Measurements from ENCODE around the gene EPB41L4B.

EPB41L4B gene

DNA sequence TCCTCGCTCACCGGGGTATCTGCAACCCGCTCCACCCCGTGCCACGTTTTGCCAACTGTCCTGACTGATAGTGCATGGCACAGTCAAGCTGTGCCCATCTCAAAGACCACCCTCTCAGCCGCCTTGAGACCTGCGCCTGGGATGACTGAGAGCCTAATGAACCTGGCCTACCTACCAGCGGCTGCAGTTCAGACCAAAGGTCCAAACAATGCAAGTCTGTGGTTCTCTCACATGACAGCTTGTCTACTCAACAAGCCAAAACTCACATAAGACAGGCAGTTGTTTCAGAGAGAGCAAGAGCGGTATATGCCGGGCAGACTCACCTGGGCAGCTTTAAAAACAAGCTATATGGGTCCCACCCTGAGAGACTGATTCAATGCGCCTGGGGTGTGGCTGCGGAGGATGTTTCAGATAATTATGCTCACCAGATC is 70.5 kb downstream of the EPB41L4B start:
- Histone ChIP-seq H2AFZ (ENCODE audit: low read length) (no peak overlapping the region), H3K9me2 (ENCODE audit: low read depth, low read length) (no peaks in the 10 kb centered on the region), H3K27me3 (ENCODE audit: insufficient read depth, low read length) (no peaks in the 10 kb centered on the region), H3K4me3 (ENCODE audit: low read depth, low read length, poor library complexity, severe bottlenecking) (no peak overlapping the region), H3K79me2 (ENCODE audit: insufficient read depth, low read length) (no peaks in the 10 kb centered on the region), H3F3A (ENCODE audit: insufficient read depth, low read length) (no peaks in the 10 kb centered on the region), H3K4me2 (ENCODE audit: low read length) (no peak overlapping the region), H3K4me1 (ENCODE audit: insufficient read depth, low read length, severe bottlenecking) (no peaks in the 10 kb centered on the region), H3K9ac (ENCODE audit: low read length) (no peak overlapping the region), H3K9me3 (ENCODE audit: low read length) (no peaks in the 10 kb centered on the region), H4K20me1 (ENCODE audit: insufficient read depth, low read length) (no peaks in the 10 kb centered on the region), H3K27ac (ENCODE audit: low read depth, low read length, poor library complexity, severe bottlenecking) (no peak overlapping the region), H3K36me3 (ENCODE audit: insufficient read depth, low read length) (no peaks in the 10 kb centered on the region)
- TF ChIP-seq, protein P1, sequence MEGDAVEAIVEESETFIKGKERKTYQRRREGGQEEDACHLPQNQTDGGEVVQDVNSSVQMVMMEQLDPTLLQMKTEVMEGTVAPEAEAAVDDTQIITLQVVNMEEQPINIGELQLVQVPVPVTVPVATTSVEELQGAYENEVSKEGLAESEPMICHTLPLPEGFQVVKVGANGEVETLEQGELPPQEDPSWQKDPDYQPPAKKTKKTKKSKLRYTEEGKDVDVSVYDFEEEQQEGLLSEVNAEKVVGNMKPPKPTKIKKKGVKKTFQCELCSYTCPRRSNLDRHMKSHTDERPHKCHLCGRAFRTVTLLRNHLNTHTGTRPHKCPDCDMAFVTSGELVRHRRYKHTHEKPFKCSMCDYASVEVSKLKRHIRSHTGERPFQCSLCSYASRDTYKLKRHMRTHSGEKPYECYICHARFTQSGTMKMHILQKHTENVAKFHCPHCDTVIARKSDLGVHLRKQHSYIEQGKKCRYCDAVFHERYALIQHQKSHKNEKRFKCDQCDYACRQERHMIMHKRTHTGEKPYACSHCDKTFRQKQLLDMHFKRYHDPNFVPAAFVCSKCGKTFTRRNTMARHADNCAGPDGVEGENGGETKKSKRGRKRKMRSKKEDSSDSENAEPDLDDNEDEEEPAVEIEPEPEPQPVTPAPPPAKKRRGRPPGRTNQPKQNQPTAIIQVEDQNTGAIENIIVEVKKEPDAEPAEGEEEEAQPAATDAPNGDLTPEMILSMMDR (IDR thresholded peaks at IDR 0.05; ENCODE audit: low read length), result no peak
- TF ChIP-seq EZH2 (IDR thresholded peaks at IDR 0.05; ENCODE audit: borderline replicate concordance, low read length), result no peak

DNA sequence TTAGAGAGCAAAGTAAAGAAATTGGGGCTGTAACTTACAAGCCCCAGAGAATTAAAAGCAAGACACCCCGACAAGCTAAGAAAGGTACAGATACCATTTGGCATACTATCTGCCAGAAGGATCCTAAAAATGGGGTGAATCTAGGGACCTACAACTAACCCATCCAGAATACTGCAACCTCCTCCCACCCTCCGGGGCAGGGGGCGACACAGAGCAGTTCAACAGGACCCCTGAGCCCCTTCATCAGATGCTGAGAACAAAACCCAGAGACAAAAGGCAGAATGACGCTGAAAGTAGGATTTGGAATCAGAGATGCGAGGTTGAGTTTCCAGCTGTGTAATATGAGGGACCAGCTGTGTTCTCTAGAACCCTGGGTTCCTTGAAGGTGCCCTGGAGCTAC is 71.2 kb downstream of the EPB41L4B start:
- Histone ChIP-seq H3K4me3 (ENCODE audit: low read depth, low read length, poor library complexity, severe bottlenecking) (no peak overlapping the region), H3K9me3 (ENCODE audit: low read length) (no peaks in the 10 kb centered on the region), H3K27me3 (ENCODE audit: insufficient read depth, low read length) (no peaks in the 10 kb centered on the region), H3K9me2 (ENCODE audit: low read depth, low read length) (no peaks in the 10 kb centered on the region), H2AFZ (ENCODE audit: low read length) (no peak overlapping the region), H4K20me1 (ENCODE audit: insufficient read depth, low read length) (no peaks in the 10 kb centered on the region), H3K4me1 (ENCODE audit: insufficient read depth, low read length, severe bottlenecking) (no peaks in the 10 kb centered on the region), H3K9ac (ENCODE audit: low read length) (no peak overlapping the region), H3K79me2 (ENCODE audit: insufficient read depth, low read length) (no peaks in the 10 kb centered on the region), H3K36me3 (ENCODE audit: insufficient read depth, low read length) (no peaks in the 10 kb centered on the region), H3K4me2 (ENCODE audit: low read length) (no peak overlapping the region), H3K27ac (ENCODE audit: low read depth, low read length, poor library complexity, severe bottlenecking) (no peak overlapping the region), H3F3A (ENCODE audit: insufficient read depth, low read length) (no peaks in the 10 kb centered on the region)
- TF ChIP-seq, protein P1 (IDR thresholded peaks at IDR 0.05; ENCODE audit: low read length), result no peak
- no peak for TF ChIP-seq EZH2 (IDR thresholded peaks at IDR 0.05; ENCODE audit: borderline replicate concordance, low read length)

DNA sequence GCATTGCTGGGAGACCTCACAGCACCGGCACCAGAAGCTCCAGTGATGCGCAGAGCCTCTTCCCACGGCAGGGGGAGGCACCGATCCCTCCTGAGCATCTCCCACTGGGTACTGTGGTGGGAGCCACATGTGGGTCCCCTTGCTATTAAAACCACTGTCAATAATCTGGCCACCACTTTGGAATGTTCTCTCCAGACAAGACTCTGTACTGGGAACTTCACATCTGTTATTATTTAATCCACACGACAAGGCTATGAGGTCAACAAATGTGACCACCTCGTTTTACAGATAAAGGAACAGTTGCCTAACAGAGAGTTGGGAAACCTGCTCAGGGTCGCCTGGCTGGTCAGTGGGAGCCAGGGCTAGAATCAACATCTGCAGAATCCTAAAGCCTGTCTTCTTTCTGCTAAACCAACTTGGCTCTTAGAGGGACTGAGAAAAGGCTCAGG is 72.7 kb downstream of the EPB41L4B start:
- no peak overlapping the region for H2AFZ ChIP-seq (ENCODE audit: low read length)
- H4K20me1 ChIP-seq (ENCODE audit: insufficient read depth, low read length), result no peaks in the 10 kb centered on the region
- TF ChIP-seq, protein P1 (IDR thresholded peaks at IDR 0.05; ENCODE audit: low read length), result no peak
- TF ChIP-seq EZH2 (IDR thresholded peaks at IDR 0.05; ENCODE audit: borderline replicate concordance, low read length), result no peak
- H3K27me3 ChIP-seq (ENCODE audit: insufficient read depth, low read length), result no peaks in the 10 kb centered on the region
- H3K4me3 ChIP-seq (ENCODE audit: low read depth, low read length, poor library complexity, severe bottlenecking), result no peak overlapping the region
- H3K9ac ChIP-seq (ENCODE audit: low read length), result no peak overlapping the region
- H3F3A ChIP-seq (ENCODE audit: insufficient read depth, low read length), result no peaks in the 10 kb centered on the region
- H3K4me1 ChIP-seq (ENCODE audit: insufficient read depth, low read length, severe bottlenecking), result no peaks in the 10 kb centered on the region
- no peaks in the 10 kb centered on the region for H3K79me2 ChIP-seq (ENCODE audit: insufficient read depth, low read length)
- no peaks in the 10 kb centered on the region for H3K9me2 ChIP-seq (ENCODE audit: low read depth, low read length)
- H3K4me2 ChIP-seq (ENCODE audit: low read length), result no peak overlapping the region
- no peaks in the 10 kb centered on the region for H3K9me3 ChIP-seq (ENCODE audit: low read length)
- H3K36me3 ChIP-seq (ENCODE audit: insufficient read depth, low read length), result no peaks in the 10 kb centered on the region
- no peak overlapping the region for H3K27ac ChIP-seq (ENCODE audit: low read depth, low read length, poor library complexity, severe bottlenecking)

All from OCI-LY1 (cell line).